Natural killer cell treated with Interleukin-12 subunit alpha and Interleukin-12 subunit beta and Interleukin-15 and Interleukin-18, amount 100 ng/mL, for 72 hours (primary cell): ENCODE data around the gene OVAAL. TPM values are rescaled to one million over a fixed set of nuclear protein-coding genes. Genes with fewer than 3 reads are reported as not detected.

Experiments used
- ATAC-seq, 2 donors: fragments of 150-1000 bp; cut with Tn5 transposase in 1 of 2; sonication (Bioruptor Pico), chemical (Tn5 transposase) in 1 of 2; 2 replicates each; pipeline ENCODE4 v1.10.0; 2021
- DNase-seq: peaks from one replicate; pipeline ENCODE4 v3.0.0; 2022; ENCODE audit warnings: low spot score
- H3K27ac Mint-ChIP-seq, 2 donors: 1 replicate in 1 of 2; 2 replicates in 1 of 2; pipeline ENCODE4 v1.8.0; 2022; ENCODE audit warnings: mixed read lengths in 2 of 2, mild to moderate bottlenecking in 1 of 2, moderate library complexity in 1 of 2
- H3K27me3 Mint-ChIP-seq, 2 donors: 1 replicate in 1 of 2; 2 replicates in 1 of 2; pipeline ENCODE4 v1.8.0; 2022; ENCODE audit warnings: mixed read lengths in 2 of 2
- H3K36me3 Mint-ChIP-seq: one replicate; pipeline ENCODE4 v1.8.0; 2022; ENCODE audit warnings: mixed read lengths
- H3K4me1 Mint-ChIP-seq, 2 donors: 1 replicate in 1 of 2; 2 replicates in 1 of 2; pipeline ENCODE4 v1.8.0; 2022; ENCODE audit warnings: low read depth in 2 of 2, mixed read lengths in 2 of 2, mild to moderate bottlenecking in 1 of 2
- H3K4me3 Mint-ChIP-seq: one replicate; pipeline ENCODE4 v1.8.0; 2022; ENCODE audit warnings: mixed read lengths
- H3K9me3 Mint-ChIP-seq: 2 replicates; pipeline ENCODE4 v1.8.0; 2022; ENCODE audit warnings: mixed read lengths
- total RNA-seq, 2 donors: library from RNA; stranded (reverse); gene quantifications; one replicate each; pipeline ENCODE4 v1.2.3, GENCODE V29; 2022

OVAAL gene
- total RNA-seq = not detected

- peaks cover 15 to 24% of the 10 kb centered on the region in 2 donors for H3K27me3 Mint-ChIP-seq
- DNase-seq = no peak
Measured at GRCh38 chr1:180558664-180559063, at the start of gene OVAAL. TSS of gene OVAAL (plus strand) at chr1:180558964.

DNA sequence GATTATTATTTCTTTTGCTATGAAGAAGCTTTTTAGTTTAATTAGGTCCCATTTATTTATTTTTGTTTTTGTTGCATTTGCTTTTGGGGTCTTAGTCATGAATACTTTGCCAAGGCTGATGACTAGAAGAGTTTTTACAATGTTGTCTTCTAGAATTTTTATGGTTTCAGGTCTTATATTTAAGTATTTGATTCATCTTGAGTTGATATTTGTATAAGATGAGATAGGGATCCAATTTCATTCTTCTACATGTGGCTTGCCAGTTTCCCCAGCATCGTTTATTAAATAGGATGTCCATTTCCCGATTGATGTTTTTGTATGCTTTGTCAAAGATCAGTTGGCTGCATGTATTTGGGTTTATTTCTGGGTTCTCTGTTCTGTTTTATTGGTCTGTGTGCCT is 47.9 kb upstream of the OVAAL start:
- Mint-ChIP-seq H3K9me3 (no peaks in the 10 kb centered on the region), H3K27me3 (peaks cover 16 to 18% of the 10 kb centered on the region in 2 donors), H3K27ac (no peak overlapping the region), H3K4me1 (peaks cover 0 to 4% of the 10 kb centered on the region in 2 donors), H3K36me3 (no peaks in the 10 kb centered on the region), H3K4me3 (no peak overlapping the region)
- DNase-seq = no peak
- ATAC-seq = no peak

More at GRCh38 chr1:180558664-180559063, at the start of gene OVAAL:
- Mint-ChIP-seq H3K4me3 (no peak within 1 kb of the TSS), H3K27ac (no peak within 1 kb of the TSS), H3K36me3 (no peaks in the 10 kb centered on the region), H3K9me3 (no peaks in the 10 kb centered on the region), H3K4me1 (no peaks in the 10 kb centered on the region)
- no peak for ATAC-seq

- DNase-seq (no peak), ATAC-seq (no peak)
- Mint-ChIP-seq H3K27ac (no peak overlapping the region), H3K4me1 (no peaks in the 10 kb centered on the region), H3K9me3 (no peaks in the 10 kb centered on the region), H3K4me3 (no peak overlapping the region), H3K27me3 (peaks cover 16 to 18% of the 10 kb centered on the region in 2 donors), H3K36me3 (no peaks in the 10 kb centered on the region)
Measured at GRCh38 chr1:180513531-180513930, 45.2 kb upstream of the OVAAL start.

GRCh38 chr1:180515364-180515763 is 43.4 kb upstream of the OVAAL start:
- DNase-seq (no peak), ATAC-seq (no peak)
- no peak overlapping the region for H3K4me3 Mint-ChIP-seq
- H3K27me3 Mint-ChIP-seq = peaks cover 21 to 22% of the 10 kb centered on the region in 2 donors
- no peaks in the 10 kb centered on the region for H3K36me3 Mint-ChIP-seq
- no peaks in the 10 kb centered on the region for H3K4me1 Mint-ChIP-seq
- no peaks in the 10 kb centered on the region for H3K9me3 Mint-ChIP-seq
- no peak overlapping the region for H3K27ac Mint-ChIP-seq

DNA sequence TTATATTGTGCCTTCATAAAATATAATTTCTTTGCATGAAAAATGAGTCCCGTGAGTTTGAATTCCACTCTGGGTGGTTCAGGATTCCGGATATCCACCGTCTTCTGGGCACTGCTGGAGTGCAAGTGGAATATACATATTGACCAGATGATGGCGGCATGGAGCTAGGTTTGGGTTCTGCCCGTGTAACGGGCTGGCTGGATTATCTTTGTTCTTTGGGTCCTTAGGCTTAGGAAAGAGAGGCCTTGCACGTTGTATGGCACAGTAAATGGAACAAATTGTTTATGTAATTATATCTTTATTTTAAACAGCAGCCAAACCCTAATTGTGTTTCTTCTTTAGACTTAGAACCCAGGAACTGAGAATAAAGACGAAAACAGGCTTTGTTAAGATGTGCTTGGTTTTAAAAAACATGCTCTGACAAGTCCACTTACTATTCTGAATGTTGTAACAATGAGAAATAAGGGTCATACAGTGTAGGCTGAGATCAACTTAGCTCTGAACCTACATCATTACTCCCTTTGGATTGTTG is 42.8 kb upstream of the OVAAL start:
- DNase-seq (no peak), ATAC-seq (peak; percentile 81 to 84)
- Mint-ChIP-seq H3K36me3 (no peaks in the 10 kb centered on the region), H3K9me3 (no peaks in the 10 kb centered on the region), H3K27ac (no peak overlapping the region), H3K27me3 (peaks cover 17 to 18% of the 10 kb centered on the region in 2 donors), H3K4me3 (no peak overlapping the region), H3K4me1 (no peaks in the 10 kb centered on the region)

- Mint-ChIP-seq H3K9me3 (no peaks in the 10 kb centered on the region), H3K27me3 (peaks cover 11 to 16% of the 10 kb centered on the region in 2 donors), H3K4me1 (no peaks in the 10 kb centered on the region), H3K27ac (no peak overlapping the region), H3K36me3 (no peaks in the 10 kb centered on the region), H3K4me3 (no peak overlapping the region)
- peak in 1 of 2 donors; percentile 45 for ATAC-seq
- no peak for DNase-seq
Measured at GRCh38 chr1:180519846-180520245, 38.9 kb upstream of the OVAAL start.

DNA sequence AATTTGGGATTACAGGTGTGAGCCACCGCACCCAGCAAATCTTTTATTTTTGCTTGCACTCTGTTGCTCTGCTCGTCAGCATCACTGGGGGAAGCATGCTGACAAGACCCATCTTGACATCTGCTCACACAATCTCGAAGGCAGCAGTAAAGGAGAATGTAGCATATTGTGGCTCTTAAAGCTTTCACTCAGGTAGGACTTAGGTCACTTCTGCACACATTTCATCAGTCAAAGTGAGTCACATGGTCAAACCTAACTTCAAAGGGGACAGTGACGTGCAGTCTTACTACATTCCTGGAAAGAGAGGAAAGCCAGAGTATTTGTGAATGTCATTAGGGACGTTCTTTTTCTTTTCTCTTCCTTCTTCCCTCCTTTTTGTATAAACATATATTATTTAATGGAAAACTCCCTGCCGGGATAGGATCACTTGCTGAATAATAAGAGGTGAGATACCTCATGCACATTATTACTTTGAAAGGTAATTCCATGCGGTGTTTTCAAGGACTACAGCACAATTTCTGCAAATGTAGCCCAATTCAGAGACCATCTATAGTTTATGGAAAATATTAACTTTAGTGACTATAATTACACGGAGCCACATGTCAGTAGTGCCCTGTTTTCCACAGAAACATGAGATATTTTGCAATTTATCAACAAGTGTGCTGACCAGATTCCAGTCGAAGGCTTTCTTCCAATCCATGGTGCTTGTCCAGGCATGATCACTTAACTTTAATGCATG is 37.1 kb upstream of the OVAAL start:
- ATAC-seq (no peak), DNase-seq (no peak)
- Mint-ChIP-seq H3K4me1 (no peaks in the 10 kb centered on the region), H3K9me3 (no peaks in the 10 kb centered on the region), H3K4me3 (no peak overlapping the region), H3K36me3 (no peaks in the 10 kb centered on the region), H3K27ac (no peak overlapping the region), H3K27me3 (peaks cover 15 to 16% of the 10 kb centered on the region in 2 donors)

DNA sequence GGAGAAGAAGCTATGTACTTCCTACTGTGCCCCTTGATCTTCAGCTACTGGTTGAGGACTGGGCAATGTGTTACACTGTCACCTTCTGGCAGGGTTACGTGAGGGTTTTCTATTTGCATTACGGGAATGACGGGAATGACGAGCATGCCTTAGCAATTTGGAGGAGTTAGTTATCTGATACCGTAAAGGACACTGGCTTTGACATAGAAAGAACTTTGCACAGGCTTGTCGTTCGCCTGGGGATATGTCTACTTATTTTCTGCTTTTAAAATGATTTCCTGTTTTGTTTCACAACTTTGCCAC is 36.6 kb upstream of the OVAAL start:
- DNase-seq (no peak), ATAC-seq (no peak)
- Mint-ChIP-seq H3K9me3 (no peaks in the 10 kb centered on the region), H3K27ac (no peak overlapping the region), H3K36me3 (no peaks in the 10 kb centered on the region), H3K27me3 (peaks cover 16 to 20% of the 10 kb centered on the region in 2 donors), H3K4me1 (no peaks in the 10 kb centered on the region), H3K4me3 (no peak overlapping the region)

DNA sequence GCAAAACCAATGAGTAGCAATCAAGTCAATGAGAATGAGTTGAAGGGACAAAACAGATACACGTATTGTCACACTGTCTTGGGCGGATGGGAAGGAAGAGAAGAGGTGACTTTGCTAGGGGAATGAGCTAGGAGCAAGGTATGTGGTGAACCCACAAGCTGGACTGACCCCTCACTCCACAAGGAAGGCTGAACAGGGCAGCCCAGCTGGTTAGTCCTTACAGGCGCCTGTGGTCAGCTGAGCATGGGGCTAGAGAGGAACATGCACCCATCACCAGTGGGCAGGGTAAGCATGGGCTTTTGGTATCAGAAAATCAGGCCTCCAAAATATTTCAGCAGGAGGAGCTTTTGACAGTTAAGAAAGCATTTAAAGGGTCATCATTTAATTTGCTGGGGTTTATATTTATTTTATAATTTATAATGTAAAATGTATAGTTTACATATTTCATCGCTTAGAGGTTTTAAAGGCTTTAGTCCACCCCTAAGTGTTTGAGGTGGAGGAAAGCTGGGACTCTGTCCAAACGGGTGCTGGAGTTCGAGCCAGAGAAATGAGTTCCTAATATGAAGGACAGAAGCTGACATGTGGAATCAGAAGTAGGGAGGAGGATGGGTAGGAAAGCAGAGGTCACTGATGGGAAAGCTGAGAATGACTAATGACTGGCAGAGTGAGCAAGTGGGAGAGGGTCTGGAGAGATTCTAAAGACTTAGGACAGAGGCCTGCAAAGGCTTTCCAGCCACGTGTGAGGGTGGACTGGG is 34.4 kb upstream of the OVAAL start:
- no peaks in the 10 kb centered on the region for H3K4me1 Mint-ChIP-seq
- DNase-seq (no peak), ATAC-seq (no peak)
- peaks cover 16 to 20% of the 10 kb centered on the region in 2 donors for H3K27me3 Mint-ChIP-seq
- H3K9me3 Mint-ChIP-seq = no peaks in the 10 kb centered on the region
- H3K4me3 Mint-ChIP-seq = no peak overlapping the region
- no peak overlapping the region for H3K27ac Mint-ChIP-seq
- no peaks in the 10 kb centered on the region for H3K36me3 Mint-ChIP-seq

DNA sequence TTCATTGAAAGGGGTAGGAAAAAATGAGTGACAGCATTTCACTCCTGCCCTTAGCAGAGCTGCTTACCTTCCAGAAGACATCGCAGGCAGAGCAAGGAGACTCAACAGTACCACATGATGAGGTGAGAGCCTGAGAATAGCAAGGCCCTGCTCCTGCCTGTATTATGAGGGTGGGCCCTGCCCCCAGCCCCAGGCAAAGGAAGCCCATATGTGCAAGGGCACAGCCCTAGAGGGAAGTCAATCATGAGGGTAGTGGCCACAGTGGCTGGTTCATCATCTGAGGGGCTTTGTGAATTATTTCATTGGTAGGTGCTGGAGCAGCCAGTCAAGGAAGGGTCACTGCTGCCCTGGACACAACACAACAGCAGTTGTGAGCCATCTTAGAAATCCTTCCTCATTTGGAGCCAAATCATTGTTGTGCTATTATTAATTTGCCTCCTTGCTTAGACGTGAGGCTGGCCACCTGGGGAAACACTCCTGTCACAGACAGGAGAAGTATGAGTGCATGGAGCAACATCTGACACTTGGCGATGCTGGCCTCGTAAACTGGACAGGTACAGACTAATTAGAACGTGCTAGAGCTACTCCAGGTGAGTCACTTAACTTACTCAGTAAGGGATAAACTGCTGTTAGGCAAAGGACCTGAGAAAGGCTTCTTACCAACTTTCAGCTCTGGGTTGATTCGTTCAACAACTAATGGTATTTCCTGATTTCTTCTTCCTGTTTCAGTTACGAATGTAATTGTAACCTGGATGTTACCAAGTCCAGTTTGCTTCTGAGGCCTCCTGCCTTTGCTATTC is 33.6 kb upstream of the OVAAL start:
- no peaks in the 10 kb centered on the region for H3K36me3 Mint-ChIP-seq

DNA sequence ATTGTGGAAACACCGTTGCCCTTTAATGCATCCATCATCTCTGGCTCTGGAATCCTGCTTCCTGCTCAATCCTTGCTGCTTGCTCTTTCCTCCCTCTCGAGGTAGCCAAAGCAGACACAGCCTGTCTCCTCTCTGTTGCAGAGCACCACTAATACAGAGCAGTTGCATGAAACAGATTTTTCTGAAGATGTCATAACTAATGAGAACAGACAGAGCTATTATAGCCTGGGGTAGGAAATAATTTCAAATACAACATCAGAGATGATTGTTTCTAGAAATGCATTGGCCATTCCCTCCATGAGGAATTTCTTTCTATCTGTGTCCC is 33.1 kb upstream of the OVAAL start:
- Mint-ChIP-seq H3K4me3 (no peak overlapping the region), H3K27ac (no peak overlapping the region), H3K9me3 (no peaks in the 10 kb centered on the region), H3K36me3 (no peaks in the 10 kb centered on the region), H3K4me1 (no peaks in the 10 kb centered on the region), H3K27me3 (peaks cover 17 to 18% of the 10 kb centered on the region in 2 donors)
- no peak for DNase-seq
- no peak for ATAC-seq

More for the DNA sequence above, 33.6 kb upstream of the OVAAL start:
- Mint-ChIP-seq H3K4me1 (no peaks in the 10 kb centered on the region), H3K27me3 (peaks cover 13 to 14% of the 10 kb centered on the region in 2 donors), H3K4me3 (no peak overlapping the region), H3K27ac (no peak overlapping the region), H3K9me3 (no peaks in the 10 kb centered on the region)
- DNase-seq (no peak), ATAC-seq (no peak)

DNA sequence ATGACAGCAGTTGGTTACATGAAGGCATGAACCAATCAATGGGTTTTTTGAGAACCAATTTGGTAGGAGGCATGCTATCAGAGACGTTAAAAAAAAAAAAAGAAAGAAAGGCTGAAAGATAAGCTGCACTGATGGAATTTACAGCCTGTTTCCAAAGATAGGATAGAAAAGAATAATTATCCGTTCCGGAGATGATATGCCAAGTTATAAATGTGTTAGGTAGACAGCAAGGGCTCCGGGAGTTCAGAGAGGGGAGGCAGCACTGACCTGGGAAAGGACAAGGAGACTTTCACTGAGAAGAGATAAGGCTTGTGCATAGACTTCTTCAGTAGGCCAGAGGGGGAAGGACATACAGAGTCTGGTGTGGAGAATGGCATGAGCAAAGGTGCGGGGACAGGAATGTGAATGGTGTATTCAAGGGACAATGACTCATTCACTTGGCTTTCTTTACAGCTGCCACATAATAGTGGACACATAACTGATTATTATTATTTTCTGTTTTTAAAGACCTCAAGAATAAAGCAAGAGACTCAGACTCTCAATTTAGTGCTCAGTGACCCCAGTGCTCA is 31.6 kb upstream of the OVAAL start:
- Mint-ChIP-seq H3K27me3 (peaks cover 15 to 19% of the 10 kb centered on the region in 2 donors), H3K27ac (no peak overlapping the region)

DNA sequence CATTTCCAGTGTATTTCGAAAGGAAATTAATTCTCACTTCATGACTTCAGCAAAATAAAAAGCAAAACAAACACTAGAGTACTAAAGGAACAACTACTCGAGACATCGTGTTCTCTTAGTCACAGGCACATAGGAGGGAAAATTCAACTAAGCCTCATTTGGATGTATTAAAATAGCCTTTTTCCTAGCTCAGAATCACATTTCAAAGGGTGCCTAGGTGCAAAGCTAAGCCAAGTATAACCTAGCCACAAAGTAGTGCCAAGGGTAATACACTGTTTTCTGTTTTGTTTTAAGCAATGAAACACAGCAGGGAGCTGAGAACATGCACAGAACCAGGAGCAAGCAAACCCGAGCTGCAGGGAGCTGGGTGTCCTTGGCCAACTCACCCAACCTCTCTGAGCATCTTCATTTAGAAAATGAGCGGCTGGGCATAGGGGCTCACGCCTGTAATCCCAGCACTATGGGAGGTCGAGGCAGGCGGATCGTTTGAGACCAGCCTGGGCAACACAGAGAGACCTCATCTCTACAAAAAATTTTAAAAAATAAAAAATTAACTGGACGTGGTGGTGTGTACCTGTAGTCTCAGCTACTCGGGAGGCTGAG is 29.8 kb upstream of the OVAAL start:
- Mint-ChIP-seq H3K4me1 (no peaks in the 10 kb centered on the region), H3K4me3 (no peak overlapping the region), H3K9me3 (no peaks in the 10 kb centered on the region), H3K27me3 (peaks cover 16 to 21% of the 10 kb centered on the region in 2 donors), H3K36me3 (no peaks in the 10 kb centered on the region), H3K27ac (no peak overlapping the region)
- DNase-seq = no peak
- no peak for ATAC-seq

More for the DNA sequence above, 31.6 kb upstream of the OVAAL start:
- Mint-ChIP-seq H3K4me3 (no peak overlapping the region), H3K4me1 (no peaks in the 10 kb centered on the region), H3K9me3 (no peaks in the 10 kb centered on the region), H3K36me3 (no peaks in the 10 kb centered on the region)
- DNase-seq (no peak), ATAC-seq (no peak)
